Measurements from ENCODE around the gene ADAMTS15.
A peak's percentile ranks its signal among the peaks of the same experiment; 100 is the strongest.

ADAMTS15 gene

DNA sequence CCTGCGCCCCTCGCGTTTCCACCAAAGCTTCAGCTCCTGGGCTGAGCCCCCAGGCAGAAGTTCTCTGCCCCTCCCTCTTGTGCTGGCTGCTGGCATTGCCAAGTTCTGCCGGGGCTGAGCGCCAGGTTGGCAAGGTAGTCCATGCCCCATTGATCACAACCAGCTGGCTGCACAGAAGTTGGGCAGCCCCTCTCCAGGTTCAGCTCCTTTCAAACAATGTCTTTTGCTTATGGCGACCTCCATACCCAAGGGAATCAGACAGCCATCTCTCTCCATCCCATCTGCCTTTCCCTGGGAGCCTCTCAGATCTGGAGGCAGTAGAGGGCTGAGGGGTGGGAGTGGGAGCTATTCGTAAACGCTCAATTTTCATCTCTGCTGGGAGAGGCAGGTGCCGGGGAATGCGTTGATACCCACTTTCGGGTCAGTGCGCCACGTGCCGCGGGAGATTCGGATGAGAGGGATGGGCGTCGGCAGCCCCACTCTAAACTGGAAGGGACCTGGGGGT is 21.6 kb upstream of the ADAMTS15 start:
- in situ Hi-C loops (cut with HindIII; ENCODE audit: low sequenced_read_pairs), result no loop called here
- DNase-seq (ENCODE audit: low read depth), result no peak
- no peak overlapping the region for H3K4me3 ChIP-seq (ENCODE audit: low read depth, low read length)
- TF ChIP-seq CTCF (IDR thresholded peaks at IDR 0.05; ENCODE audit: low read depth, low read length, missing control alignments), result no peak

DNA sequence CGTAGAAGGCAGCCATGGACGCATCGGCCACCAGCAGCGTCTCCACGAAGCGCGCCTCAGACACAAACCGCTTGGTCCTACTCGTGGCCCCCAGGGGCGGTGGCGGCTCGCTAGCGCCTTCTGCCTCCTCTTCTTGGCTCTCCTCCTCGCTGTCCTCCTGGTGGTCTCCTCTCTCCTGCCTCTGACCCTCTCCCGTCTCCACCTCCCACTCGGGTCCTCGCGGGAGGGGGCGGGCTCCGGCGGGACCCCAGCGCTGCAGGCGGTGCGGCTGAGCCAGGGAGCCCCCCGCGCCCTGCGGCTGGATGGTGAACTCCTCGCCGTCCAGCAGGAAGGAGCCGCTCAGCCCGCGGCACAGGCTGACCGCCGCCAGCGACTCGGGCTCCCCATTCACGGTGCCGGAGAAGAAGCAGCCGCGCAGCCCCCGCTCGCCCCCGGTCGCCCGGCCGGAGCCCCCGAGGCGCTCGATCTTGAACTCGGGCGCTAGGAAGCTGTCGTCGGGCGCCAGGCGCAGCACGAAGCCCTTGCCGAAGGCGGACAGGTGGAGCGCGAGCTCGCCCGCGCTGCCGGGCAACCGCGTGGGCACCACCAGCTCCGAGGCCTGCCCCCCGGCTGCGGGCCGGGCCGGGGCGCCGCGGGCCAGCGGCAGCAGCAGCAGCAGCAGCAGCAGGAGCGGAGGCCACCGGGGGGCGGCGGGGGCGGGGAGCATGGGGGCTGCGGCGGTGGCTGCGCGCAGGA is 20.7 kb upstream of the ADAMTS15 start:
- DNase-seq (ENCODE audit: low read depth), result no peak
- in situ Hi-C loops (cut with HindIII; ENCODE audit: low sequenced_read_pairs), result no loop called here

GRCh38 chr11:130428316-130429119 is 19.9 kb upstream of the ADAMTS15 start, which contains the start of gene ADAMTS8:
ADAMTS8 (minus strand) TSS chr11:130428609; CDS start chr11:130428286, 323 bp downstream.
- TF ChIP-seq CTCF (IDR thresholded peaks at IDR 0.05; ENCODE audit: low read depth, low read length, missing control alignments), result no peak
- peak within 1 kb of the TSS; percentile 24 for H3K4me3 ChIP-seq (ENCODE audit: low read depth, low read length)
- DNase-seq (ENCODE audit: low read depth), result no peak
- in situ Hi-C loops (cut with HindIII; ENCODE audit: low sequenced_read_pairs), result no loop called here

More for the DNA sequence above, 20.7 kb upstream of the ADAMTS15 start:
- H3K4me3 ChIP-seq (ENCODE audit: low read depth, low read length), result no peak overlapping the region
- TF ChIP-seq CTCF (IDR thresholded peaks at IDR 0.05; ENCODE audit: low read depth, low read length, missing control alignments), result peak; percentile 14

- no peak for TF ChIP-seq CTCF (IDR thresholded peaks at IDR 0.05; ENCODE audit: low read depth, low read length, missing control alignments)
- H3K4me3 ChIP-seq (ENCODE audit: low read depth, low read length), result no peak overlapping the region
- no peak for DNase-seq (ENCODE audit: low read depth)
- in situ Hi-C loops (cut with HindIII; ENCODE audit: low sequenced_read_pairs), result no loop called here
Measured at GRCh38 chr11:130429120-130429681, 19.2 kb upstream of the ADAMTS15 start.

GRCh38 chr11:130429983-130430382 is 18.5 kb upstream of the ADAMTS15 start:
- DNase-seq (ENCODE audit: low read depth), result no peak
- no peak for TF ChIP-seq CTCF (IDR thresholded peaks at IDR 0.05; ENCODE audit: low read depth, low read length, missing control alignments)
- no peak overlapping the region for H3K4me3 ChIP-seq (ENCODE audit: low read depth, low read length)
- in situ Hi-C loops (cut with HindIII; ENCODE audit: low sequenced_read_pairs), result no loop called here

- TF ChIP-seq CTCF (IDR thresholded peaks at IDR 0.05; ENCODE audit: low read depth, low read length, missing control alignments), result peak; percentile 73
- no peak overlapping the region for H3K4me3 ChIP-seq (ENCODE audit: low read depth, low read length)
- in situ Hi-C loops (cut with HindIII; ENCODE audit: low sequenced_read_pairs), result no loop called here
- peak; percentile 61 for DNase-seq (ENCODE audit: low read depth)
Measured at GRCh38 chr11:130431331-130431773, 17.1 kb upstream of the ADAMTS15 start.
